Caco-2 (cell line): ENCODE results near the gene ABCA7. TPM values are rescaled to one million over a fixed set of nuclear protein-coding genes. Genes with fewer than 3 reads are reported as not detected.

Source experiments
- BruUV-seq: library from RNA; stranded (reverse); fragments of 400-500 nt; replicated peaks from 2 replicates; lab custom pipeline; 2021; lab: Mats Ljungman, UMichigan
- CTCF ChIA-PET: fragments of 300-600 bp; sonication (Branson Sonifier 250); formaldehyde crosslinking; loops from one replicate; lab custom pipeline; 2022; ENCODE audit warnings: antibody characterized with exemption; lab: Charles Lee
- POLR2A ChIA-PET: fragments of 300-600 bp; sonication (Branson Sonifier 250); formaldehyde crosslinking; loops from one replicate; lab custom pipeline; 2022; ENCODE audit warnings: antibody characterized with exemption; lab: Charles Lee
- DNase-seq, 2 experiments: peaks; one replicate each; pipeline versions ENCODE4 v3.0.0 to v3.0.0-alpha.2; 2020 to 2022
- H3K27me3 ChIP-seq: replicated peaks from 2 replicates; pipeline ENCODE4 v1.6.0; 2011; ENCODE audit warnings: low read length; ENCODE audit not compliant: control insufficient read depth, insufficient read depth
- H3K36me3 ChIP-seq: 2 replicates; pipeline ENCODE4 v1.5.1; 2011; ENCODE audit warnings: low read length; ENCODE audit not compliant: control insufficient read depth, insufficient read depth
- H3K4me1 ChIP-seq: fragments of 250-450 bp; sonication (Bioruptor Pico); 2 replicates; pipeline ENCODE4 v1.5.1; 2020; ENCODE audit warnings: mild to moderate bottlenecking
- H3K4me3 ChIP-seq: 2 replicates; pipeline ENCODE4 v1.5.1; 2011; ENCODE audit warnings: low read depth, mild to moderate bottlenecking, control low read depth, low read length
- H3K9me3 ChIP-seq: fragments of 250-450 bp; sonication (Bioruptor Pico); 2 replicates; pipeline ENCODE4 v1.5.1; 2020; ENCODE audit warnings: mild to moderate bottlenecking, moderate library complexity
- H3K27ac Mint-ChIP-seq: one replicate; pipeline ENCODE4 v1.8.0; 2022; ENCODE audit warnings: mixed read lengths; ENCODE audit not compliant: unreplicated experiment
- H3K27me3 Mint-ChIP-seq: one replicate; pipeline ENCODE4 v1.8.0; 2022; ENCODE audit warnings: mixed read lengths; ENCODE audit not compliant: insufficient read depth, unreplicated experiment
- H3K36me3 Mint-ChIP-seq: one replicate; pipeline ENCODE4 v1.8.0; 2022; ENCODE audit warnings: mild to moderate bottlenecking, mixed read lengths; ENCODE audit not compliant: insufficient read depth, unreplicated experiment
- H3K4me1 Mint-ChIP-seq: one replicate; pipeline ENCODE4 v1.8.0; 2022; ENCODE audit warnings: low read depth, mixed read lengths; ENCODE audit not compliant: unreplicated experiment
- H3K4me3 Mint-ChIP-seq: one replicate; pipeline ENCODE4 v1.8.0; 2022; ENCODE audit warnings: mild to moderate bottlenecking, moderate library complexity, mixed read lengths; ENCODE audit not compliant: unreplicated experiment
- H3K9me3 Mint-ChIP-seq: one replicate; pipeline ENCODE4 v1.8.0; 2022; ENCODE audit warnings: mixed read lengths; ENCODE audit not compliant: unreplicated experiment
- CTCF ChIP-seq, 2 experiments: fragments of 200-600 bp in 1 of 2; IDR thresholded peaks; 1 replicate in 1 of 2; 2 replicates in 1 of 2; pipeline versions ENCODE4 v1.5.1 to v1.8.0; 2011 to 2022; ENCODE audit warnings: antibody characterized with exemption in 1 of 2, control low read depth in 1 of 2, inconsistent platforms in 1 of 2, low read depth in 1 of 2, low read length in 1 of 2, mild to moderate bottlenecking in 1 of 2, moderate library complexity in 1 of 2; ENCODE audit not compliant: insufficient read depth in 1 of 2, severe bottlenecking in 1 of 2, unreplicated experiment in 1 of 2
- intact Hi-C: fragments of 100-400 bp; cut with micrococcal nuclease; formaldehyde crosslinking; loops from one replicate; pipeline ENCODE4 v1.10.0; 2022; ENCODE audit not compliant: unreplicated experiment
- total RNA-seq: library from RNA; stranded (reverse); gene quantifications from 2 replicates; pipeline ENCODE4 v1.2.3, GENCODE V29; 2022

The ABCA7 gene
- total RNA-seq, 1 experiment from 2014 or later, result 45.9 TPM

GRCh38 chr19:993361-993830, 46.5 kb upstream of the ABCA7 start:
- peak overlapping the region; percentile 91 for H3K27ac Mint-ChIP-seq

DNA sequence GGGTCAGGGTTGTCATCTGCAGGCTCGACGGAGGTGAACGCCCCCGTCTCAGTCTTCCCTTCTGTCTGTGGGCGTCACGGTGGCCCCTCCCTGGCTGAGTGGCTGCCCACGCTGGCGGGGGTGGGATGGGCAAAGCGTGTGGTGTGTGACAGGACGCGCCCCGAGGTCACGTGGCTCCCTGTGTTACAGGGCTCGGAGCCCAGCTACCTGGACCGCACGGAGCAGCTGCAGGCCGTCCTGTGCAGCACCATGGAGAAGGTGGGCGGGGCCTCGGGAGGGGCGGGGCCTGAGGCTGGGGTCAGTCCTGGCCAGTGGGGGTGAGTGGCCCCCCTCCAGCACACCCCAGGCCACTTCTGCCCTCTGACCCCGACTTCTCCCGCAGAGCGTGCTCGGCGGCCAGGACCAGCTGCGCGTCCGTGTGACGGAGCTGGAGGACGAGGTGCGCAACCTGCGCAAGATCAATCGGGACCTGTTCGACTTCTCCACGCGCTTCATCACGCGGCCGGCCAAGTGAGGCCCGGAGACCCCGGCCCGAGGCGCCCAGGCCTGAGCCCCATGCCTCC, 46.0 kb upstream of the ABCA7 start:
- Mint-ChIP-seq H3K4me3 (no peak overlapping the region), H3K36me3 (peaks cover 76% of the 10 kb centered on the region), H3K9me3 (no peaks in the 10 kb centered on the region), H3K4me1 (no peaks in the 10 kb centered on the region), H3K27me3 (peaks cover 3% of the 10 kb centered on the region), H3K27ac (no peak overlapping the region)
- H3K4me1 ChIP-seq, result peaks cover 42% of the 10 kb centered on the region
- POLR2A ChIA-PET, result no interaction called here
- H3K4me3 ChIP-seq, result no peak overlapping the region
- no peak for TF ChIP-seq CTCF (IDR thresholded peaks at IDR 0.05; ENCODE audit: insufficient read depth in 1 of 2, low read depth in 1 of 2, low read length in 1 of 2, severe bottlenecking in 1 of 2, unreplicated experiment in 1 of 2)
- CTCF ChIA-PET, result no interaction called here
- no TSS peak for BruUV-seq
- no peaks in the 10 kb centered on the region for H3K9me3 ChIP-seq
- no peaks in the 10 kb centered on the region for H3K27me3 ChIP-seq
- intact Hi-C loops, result no loop called here
- no peak for DNase-seq
- H3K36me3 ChIP-seq, result peaks cover 3% of the 10 kb centered on the region

More at GRCh38 chr19:993361-993830, 46.5 kb upstream of the ABCA7 start:
- no peak overlapping the region for H3K4me3 Mint-ChIP-seq
- BruUV-seq, result no TSS peak
- peaks cover 42% of the 10 kb centered on the region for H3K4me1 ChIP-seq
- CTCF ChIA-PET, result no interaction called here
- no peaks in the 10 kb centered on the region for H3K9me3 ChIP-seq
- no peak overlapping the region for H3K4me3 ChIP-seq
- intact Hi-C loops, result no loop called here
- TF ChIP-seq CTCF (IDR thresholded peaks at IDR 0.05; ENCODE audit: insufficient read depth in 1 of 2, low read depth in 1 of 2, low read length in 1 of 2, severe bottlenecking in 1 of 2, unreplicated experiment in 1 of 2), result no peak
- POLR2A ChIA-PET, result no interaction called here
- peaks cover 3% of the 10 kb centered on the region for H3K36me3 ChIP-seq
- no peaks in the 10 kb centered on the region for H3K9me3 Mint-ChIP-seq
- H3K27me3 Mint-ChIP-seq, result peaks cover 3% of the 10 kb centered on the region
- H3K36me3 Mint-ChIP-seq, result peaks cover 76% of the 10 kb centered on the region
- H3K27me3 ChIP-seq, result no peaks in the 10 kb centered on the region
- peak; percentile 63 to 86 for DNase-seq
- H3K4me1 Mint-ChIP-seq, result no peaks in the 10 kb centered on the region

- peaks cover 8% of the 10 kb centered on the region for H3K27me3 Mint-ChIP-seq
- peaks cover 42% of the 10 kb centered on the region for H3K4me1 ChIP-seq
- no TSS peak for BruUV-seq
- H3K9me3 Mint-ChIP-seq, result no peaks in the 10 kb centered on the region
- peaks cover 2% of the 10 kb centered on the region; the same call in 1 of the 2 replicates for H3K27me3 ChIP-seq
- no peak overlapping the region for H3K4me3 ChIP-seq
- ChIA-PET POLR2A (no interaction called here), CTCF (no interaction called here)
- no peak overlapping the region for H3K27ac Mint-ChIP-seq
- intact Hi-C loops, result no loop called here
- H3K4me3 Mint-ChIP-seq, result no peak overlapping the region
- peaks cover 3% of the 10 kb centered on the region for H3K36me3 ChIP-seq
- H3K36me3 Mint-ChIP-seq, result peaks cover 74% of the 10 kb centered on the region
- no peaks in the 10 kb centered on the region for H3K4me1 Mint-ChIP-seq
- DNase-seq, result no peak
- TF ChIP-seq CTCF (IDR thresholded peaks at IDR 0.05; ENCODE audit: insufficient read depth in 1 of 2, low read depth in 1 of 2, low read length in 1 of 2, severe bottlenecking in 1 of 2, unreplicated experiment in 1 of 2), result no peak
- H3K9me3 ChIP-seq, result no peaks in the 10 kb centered on the region
Observed at GRCh38 chr19:994516-994915, 45.4 kb upstream of the ABCA7 start.
